GM13976 (cell line): ENCODE data around the gene ADGRF4.

ENCODE experiments used
- DNase-seq: peaks from one replicate; pipeline ENCODE4 v3.0.0; 2012; ENCODE audit warnings: low spot score
- in situ Hi-C: fragments of 300-500 bp; cut with MboI; formaldehyde crosslinking; loops from one replicate; pipeline ENCODE4 v1.12.0; 2022; ENCODE audit warnings: low sequenced_read_pairs, mixed read lengths, inconsistent platforms; ENCODE audit not compliant: unreplicated experiment
- TF ChIP-seq, protein P1 (sequence below): IDR thresholded peaks from 2 replicates; pipeline ENCODE4 v1.5.1; 2012; ENCODE audit warnings: borderline replicate concordance, mild to moderate bottlenecking; ENCODE audit not compliant: insufficient read depth; ENCODE audit errors: extremely low read depth, missing control alignments, control extremely low read depth

Gene ADGRF4

DNA sequence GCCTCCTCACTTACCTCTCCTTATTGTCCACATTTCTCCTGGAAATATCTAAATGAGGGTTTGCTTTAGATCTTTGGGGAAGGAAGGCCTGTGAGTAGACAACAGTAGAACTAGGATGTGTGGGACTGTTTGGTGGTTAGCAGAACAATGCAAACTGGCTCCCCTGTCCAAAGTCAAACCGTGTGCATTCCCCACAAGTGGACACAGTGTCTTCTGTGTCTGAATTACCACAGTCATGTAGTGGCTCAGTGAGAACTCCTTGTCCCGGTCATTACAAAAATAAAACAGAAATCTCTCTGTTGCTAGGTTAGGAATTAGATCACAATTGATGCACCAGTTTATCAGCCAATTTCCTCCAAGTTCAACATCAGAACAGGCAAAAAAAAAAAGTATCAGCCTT, 455 bp upstream of the ADGRF4 start:
- in situ Hi-C loops: no loop called here
- TF ChIP-seq, protein P1, sequence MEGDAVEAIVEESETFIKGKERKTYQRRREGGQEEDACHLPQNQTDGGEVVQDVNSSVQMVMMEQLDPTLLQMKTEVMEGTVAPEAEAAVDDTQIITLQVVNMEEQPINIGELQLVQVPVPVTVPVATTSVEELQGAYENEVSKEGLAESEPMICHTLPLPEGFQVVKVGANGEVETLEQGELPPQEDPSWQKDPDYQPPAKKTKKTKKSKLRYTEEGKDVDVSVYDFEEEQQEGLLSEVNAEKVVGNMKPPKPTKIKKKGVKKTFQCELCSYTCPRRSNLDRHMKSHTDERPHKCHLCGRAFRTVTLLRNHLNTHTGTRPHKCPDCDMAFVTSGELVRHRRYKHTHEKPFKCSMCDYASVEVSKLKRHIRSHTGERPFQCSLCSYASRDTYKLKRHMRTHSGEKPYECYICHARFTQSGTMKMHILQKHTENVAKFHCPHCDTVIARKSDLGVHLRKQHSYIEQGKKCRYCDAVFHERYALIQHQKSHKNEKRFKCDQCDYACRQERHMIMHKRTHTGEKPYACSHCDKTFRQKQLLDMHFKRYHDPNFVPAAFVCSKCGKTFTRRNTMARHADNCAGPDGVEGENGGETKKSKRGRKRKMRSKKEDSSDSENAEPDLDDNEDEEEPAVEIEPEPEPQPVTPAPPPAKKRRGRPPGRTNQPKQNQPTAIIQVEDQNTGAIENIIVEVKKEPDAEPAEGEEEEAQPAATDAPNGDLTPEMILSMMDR: no peak
- no peak for DNase-seq

DNA sequence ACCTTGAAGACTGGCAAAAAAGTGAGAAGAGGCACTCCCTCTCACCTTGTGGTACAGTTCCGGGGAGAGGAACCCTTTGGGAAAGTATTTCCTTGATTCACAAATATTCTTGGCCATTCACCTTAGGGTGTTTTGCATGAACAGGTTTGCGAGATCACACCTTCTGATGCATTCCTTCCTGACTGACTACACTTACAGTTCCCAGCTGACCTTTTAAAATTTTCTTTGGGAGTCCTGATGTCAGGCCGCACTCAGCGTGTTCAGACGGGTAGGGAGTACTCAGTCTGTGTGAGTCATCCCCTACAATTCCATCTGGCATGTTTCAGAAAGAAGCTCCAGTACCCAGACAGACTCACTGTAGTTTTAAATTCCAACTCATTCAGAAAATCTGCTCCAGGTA, 1.7 kb downstream of the ADGRF4 start:
- TF ChIP-seq, protein P1: no peak
- DNase-seq: no peak
- in situ Hi-C loops: no loop called here

DNA sequence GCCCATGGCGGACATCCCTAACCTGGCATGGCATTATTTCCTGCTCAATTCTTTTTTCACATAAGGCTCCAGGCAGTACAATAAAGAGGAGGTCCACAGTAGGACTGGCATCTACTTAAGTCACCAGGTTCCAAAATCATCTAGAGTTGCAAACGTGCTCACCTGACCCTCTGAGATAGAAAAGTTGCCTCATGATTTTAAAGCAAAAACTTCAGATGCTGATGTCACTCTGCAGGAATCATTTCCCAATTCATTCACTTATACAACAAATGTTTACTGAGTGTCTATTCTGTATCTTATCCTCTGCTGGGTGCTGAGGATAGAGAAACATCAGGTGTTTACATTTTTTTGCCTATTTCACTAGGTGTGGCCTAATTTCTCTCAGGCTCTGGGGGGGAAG, 2.2 kb downstream of the ADGRF4 start:
- in situ Hi-C loops: no loop called here
- TF ChIP-seq, protein P1: no peak

DNA sequence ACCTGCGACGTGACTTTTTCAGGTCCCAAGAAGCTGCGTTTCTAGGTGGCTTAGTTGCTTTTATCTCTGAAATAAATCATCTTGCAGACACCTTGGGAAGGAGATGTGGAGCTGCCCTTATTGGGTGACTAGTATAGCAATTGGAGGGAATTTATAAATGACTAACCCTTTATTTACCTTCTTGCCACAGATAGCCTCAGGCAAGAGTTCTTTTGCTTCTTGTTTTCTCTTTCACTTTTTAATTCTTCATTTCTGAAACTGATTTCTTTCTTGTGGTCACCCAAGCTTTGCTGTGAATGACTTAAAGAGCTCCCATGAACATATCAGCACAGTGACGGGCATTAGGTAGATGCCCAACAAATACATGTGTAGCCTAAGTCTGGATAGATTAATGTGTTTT, 3.0 kb downstream of the ADGRF4 start:
- in situ Hi-C loops: no loop called here
- peak; percentile 38 for DNase-seq
- TF ChIP-seq, protein P1: no peak

More for the DNA sequence above, 2.2 kb downstream of the ADGRF4 start:
- no peak for DNase-seq

DNA sequence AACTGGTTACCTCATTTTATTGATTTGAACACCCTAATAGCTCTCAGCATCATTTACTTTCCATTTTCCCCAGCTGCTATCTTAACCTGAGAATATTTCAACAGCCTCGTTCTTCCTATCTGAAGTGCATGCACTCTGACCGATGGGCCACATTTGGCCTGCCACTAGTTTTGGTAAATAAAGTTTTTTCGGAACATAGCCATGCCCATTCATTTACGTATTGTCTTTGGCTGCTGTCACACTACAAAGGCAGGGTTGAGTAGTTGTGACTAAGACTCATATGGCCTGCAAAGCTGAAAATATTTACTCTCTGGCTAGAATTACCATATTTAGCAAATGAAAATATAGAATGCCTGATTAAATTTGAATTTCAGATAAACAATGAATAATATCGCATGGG, 10.8 kb downstream of the ADGRF4 start:
- no peak for DNase-seq
- TF ChIP-seq, protein P1: no peak
- in situ Hi-C loops: no loop called here

DNA sequence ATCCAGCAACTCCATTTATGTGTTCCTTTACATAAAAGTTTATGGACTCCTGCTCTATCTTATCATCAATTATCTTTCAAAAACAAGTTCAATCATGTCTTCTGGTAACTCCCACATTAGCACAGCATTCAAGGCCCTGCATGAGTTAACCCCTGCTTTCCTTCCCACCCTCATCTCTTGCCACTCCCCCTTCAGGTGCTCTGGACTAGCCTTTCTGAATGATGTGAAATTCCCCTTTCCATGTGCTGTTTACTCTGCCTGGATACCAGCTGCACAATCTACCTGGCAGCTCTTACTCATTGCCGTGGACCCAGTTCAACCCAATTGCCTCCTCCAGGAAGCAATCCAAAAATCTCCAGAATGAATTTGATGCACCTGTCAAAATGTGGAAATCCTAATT, 11.9 kb downstream of the ADGRF4 start:
- TF ChIP-seq, protein P1: no peak
- in situ Hi-C loops: no loop called here

DNA sequence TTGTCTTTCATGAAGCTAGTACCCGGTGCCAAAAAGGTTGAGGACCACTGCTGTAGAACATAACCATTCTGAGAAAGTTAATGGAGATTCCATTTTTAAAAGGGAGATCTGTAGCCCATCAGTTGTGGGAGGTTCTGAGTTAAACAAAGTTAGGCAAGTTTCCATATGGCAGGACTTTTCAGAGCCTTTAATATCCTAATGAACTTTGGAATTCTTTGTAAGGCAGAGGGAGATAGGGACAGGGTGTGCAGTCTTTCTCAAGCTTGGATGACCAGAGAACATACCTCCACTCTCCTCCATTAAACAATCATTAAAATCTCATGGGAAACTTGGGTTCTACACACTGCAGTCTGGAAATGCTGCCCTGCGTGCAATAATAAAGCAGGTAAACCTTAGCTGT, 14.8 kb downstream of the ADGRF4 start:
- in situ Hi-C loops: no loop called here
- no peak for DNase-seq
- TF ChIP-seq, protein P1: no peak

More for the DNA sequence above, 11.9 kb downstream of the ADGRF4 start:
- no peak for DNase-seq
